MCF 10A (cell line): ENCODE data around the gene PTPRM. TPM values are rescaled to one million over a fixed set of nuclear protein-coding genes. Genes with fewer than 3 reads are reported as not detected.
A peak's percentile ranks its signal among the peaks of the same experiment; 100 is the strongest.

ENCODE experiments used
- BruUV-seq: library from RNA; stranded (reverse); fragments of 400-500 nt; replicated peaks from 2 replicates; lab custom pipeline; 2021; lab: Mats Ljungman, UMichigan
- CTCF ChIA-PET: fragments of 300-600 bp; sonication (Branson Sonifier 250); formaldehyde crosslinking; extraction: SDS; loops from one replicate; lab custom pipeline; 2021; ENCODE audit warnings: antibody characterized with exemption, inconsistent platforms; lab: Yijun Ruan, JAX
- POLR2A ChIA-PET: fragments of 300-600, 350-650 bp; sonication (Branson Sonifier 250); formaldehyde crosslinking; extraction: SDS; loops from one replicate; lab custom pipeline; 2020; ENCODE audit warnings: antibody characterized with exemption, inconsistent platforms; lab: Yijun Ruan, JAX
- DNase-seq: peaks from one replicate; pipeline ENCODE4 v3.0.0-alpha.2; 2018; ENCODE audit not compliant: unreplicated experiment
- H3K27ac Mint-ChIP-seq: one replicate; pipeline ENCODE4 v1.8.0; 2022; ENCODE audit warnings: mild to moderate bottlenecking, low read depth, mixed read lengths; ENCODE audit not compliant: unreplicated experiment
- H3K27me3 Mint-ChIP-seq: one replicate; pipeline ENCODE4 v1.8.0; 2022; ENCODE audit warnings: mixed read lengths; ENCODE audit not compliant: insufficient read depth, unreplicated experiment
- H3K36me3 Mint-ChIP-seq: one replicate; pipeline ENCODE4 v1.8.0; 2022; ENCODE audit warnings: mild to moderate bottlenecking, moderate library complexity, mixed read lengths; ENCODE audit not compliant: insufficient read depth, unreplicated experiment
- H3K4me1 Mint-ChIP-seq: one replicate; pipeline ENCODE4 v1.8.0; 2022; ENCODE audit warnings: mixed read lengths; ENCODE audit not compliant: insufficient read depth, unreplicated experiment
- H3K4me3 Mint-ChIP-seq: one replicate; pipeline ENCODE4 v1.8.0; 2022; ENCODE audit warnings: mild to moderate bottlenecking, moderate library complexity, mixed read lengths; ENCODE audit not compliant: unreplicated experiment
- H3K9me3 Mint-ChIP-seq: one replicate; pipeline ENCODE4 v1.8.0; 2022; ENCODE audit warnings: mixed read lengths; ENCODE audit not compliant: unreplicated experiment
- CTCF ChIP-seq: fragments of 200-600 bp; IDR thresholded peaks from one replicate; pipeline ENCODE4 v1.8.0; 2022; ENCODE audit warnings: antibody characterized with exemption, mild to moderate bottlenecking; ENCODE audit not compliant: unreplicated experiment
- intact Hi-C: fragments of 100-400 bp; cut with micrococcal nuclease; formaldehyde crosslinking; loops from 2 replicates; pipeline ENCODE4 v1.14.1; 2022
- total RNA-seq: library from RNA; stranded (reverse); gene quantifications from 2 replicates; pipeline ENCODE4 v1.2.3, GENCODE V29; 2022

PTPRM gene
- total RNA-seq, 1 experiment from 2014 or later: 82.8 TPM

GRCh38 chr18:7671105-7671504 lies 104.0 kb downstream of the PTPRM start:
- no peak for TF ChIP-seq CTCF
- H3K4me1 Mint-ChIP-seq: no peaks in the 10 kb centered on the region
- no peaks in the 10 kb centered on the region for H3K36me3 Mint-ChIP-seq
- ChIA-PET CTCF (interaction anchor here (0.5 kb wide), 1 partner anchor 57 kb away, joined by 6 read pairs; no protein-coding TSS in a partner anchor), POLR2A (interaction anchor here (0.5 to 0.6 kb wide), 2 partner anchors 38 to 114 kb away, joined by 3 read pairs; no protein-coding TSS in a partner anchor)
- no peak for DNase-seq
- H3K4me3 Mint-ChIP-seq: no peak overlapping the region
- H3K27me3 Mint-ChIP-seq: no peaks in the 10 kb centered on the region
- BruUV-seq: no TSS peak
- no peak overlapping the region for H3K27ac Mint-ChIP-seq
- H3K9me3 Mint-ChIP-seq: no peaks in the 10 kb centered on the region
- intact Hi-C loops: no loop called here

- ChIA-PET CTCF (no interaction called here), POLR2A (interaction anchor here (0.7 kb wide), 1 partner anchor 57 kb away, joined by 3 read pairs; no protein-coding TSS in a partner anchor)
- Mint-ChIP-seq H3K9me3 (no peaks in the 10 kb centered on the region), H3K4me1 (peaks cover 11% of the 10 kb centered on the region), H3K36me3 (no peaks in the 10 kb centered on the region), H3K27ac (peak overlapping the region; percentile 1), H3K27me3 (no peaks in the 10 kb centered on the region), H3K4me3 (no peak overlapping the region)
- intact Hi-C loops: no loop called here
- no peak for TF ChIP-seq CTCF
- DNase-seq: no peak
- BruUV-seq: no TSS peak
Observed at GRCh38 chr18:7676253-7676873, 109.2 kb downstream of the PTPRM start.

- ChIA-PET CTCF (no interaction called here), POLR2A (no interaction called here)
- DNase-seq: no peak
- TF ChIP-seq CTCF: no peak
- Mint-ChIP-seq H3K27ac (peak overlapping the region; percentile 1), H3K27me3 (no peaks in the 10 kb centered on the region), H3K4me1 (peaks cover 11% of the 10 kb centered on the region), H3K9me3 (no peaks in the 10 kb centered on the region), H3K4me3 (no peak overlapping the region), H3K36me3 (no peaks in the 10 kb centered on the region)
- intact Hi-C loops: no loop called here
- BruUV-seq: no TSS peak
Observed at GRCh38 chr18:7677001-7677400, 109.9 kb downstream of the PTPRM start.

- Mint-ChIP-seq H3K9me3 (no peaks in the 10 kb centered on the region), H3K36me3 (no peaks in the 10 kb centered on the region), H3K4me3 (no peak overlapping the region), H3K4me1 (peaks cover 11% of the 10 kb centered on the region), H3K27me3 (no peaks in the 10 kb centered on the region), H3K27ac (peak overlapping the region; percentile 1)
- POLR2A ChIA-PET: no interaction called here
- intact Hi-C loops: no loop called here
- no TSS peak for BruUV-seq
- DNase-seq: no peak
- TF ChIP-seq CTCF: no peak
- CTCF ChIA-PET: no interaction called here
Observed at GRCh38 chr18:7677424-7677823, 110.3 kb downstream of the PTPRM start.
